Myocyte (in vitro differentiated cells): ENCODE data around the gene LENG9. TPM values are rescaled to one million over a fixed set of nuclear protein-coding genes. Genes with fewer than 3 reads are reported as not detected.
"Not testable (repeated sequence)": the region's sequence is repeated elsewhere in the genome, so short reads cannot be mapped to it uniquely, and the experiment has no call there.

Source experiments
- DNase-seq: peaks from one replicate; pipeline ENCODE4 v3.0.0-alpha.2; 2012; ENCODE audit warnings: low read depth
- total RNA-seq: library from RNA; depleted of rRNA; stranded (reverse); fragments of >200 nt; gene quantifications from 2 replicates; pipeline ENCODE4 v1.2.3, GENCODE V29; 2014

Gene LENG9
- total RNA-seq, 1 donor from 2014 or later: 5.2 TPM

GRCh38 chr19:54478677-54479266 lies 15.2 kb upstream of the LENG9 start:
- peak; percentile 64 for DNase-seq

- no peak for DNase-seq
Measured at GRCh38 chr19:54477650-54478049, 14.1 kb upstream of the LENG9 start.

DNA sequence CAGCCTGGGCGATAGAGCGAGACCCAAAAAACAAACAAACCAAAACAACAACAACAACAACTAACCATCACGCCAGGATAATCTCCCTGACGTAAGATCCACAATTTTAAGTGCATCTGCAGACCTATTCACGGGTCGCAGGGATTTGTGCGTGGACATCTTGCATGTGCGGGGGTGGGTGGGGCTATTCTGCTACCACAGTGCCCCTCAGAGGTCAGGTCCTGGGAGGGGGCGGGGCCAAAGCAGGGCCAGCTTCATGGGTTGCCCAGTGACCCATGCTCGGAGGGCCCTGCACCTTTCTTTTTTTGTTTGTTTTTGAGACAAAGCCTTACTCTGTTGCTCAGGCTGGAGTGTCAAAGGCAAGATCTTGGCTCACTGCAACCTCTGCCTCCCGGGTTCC lies 12.1 kb upstream of the LENG9 start:
- DNase-seq: no peak

- DNase-seq: no peak
Measured at GRCh38 chr19:54473892-54474372, 10.4 kb upstream of the LENG9 start.

DNA sequence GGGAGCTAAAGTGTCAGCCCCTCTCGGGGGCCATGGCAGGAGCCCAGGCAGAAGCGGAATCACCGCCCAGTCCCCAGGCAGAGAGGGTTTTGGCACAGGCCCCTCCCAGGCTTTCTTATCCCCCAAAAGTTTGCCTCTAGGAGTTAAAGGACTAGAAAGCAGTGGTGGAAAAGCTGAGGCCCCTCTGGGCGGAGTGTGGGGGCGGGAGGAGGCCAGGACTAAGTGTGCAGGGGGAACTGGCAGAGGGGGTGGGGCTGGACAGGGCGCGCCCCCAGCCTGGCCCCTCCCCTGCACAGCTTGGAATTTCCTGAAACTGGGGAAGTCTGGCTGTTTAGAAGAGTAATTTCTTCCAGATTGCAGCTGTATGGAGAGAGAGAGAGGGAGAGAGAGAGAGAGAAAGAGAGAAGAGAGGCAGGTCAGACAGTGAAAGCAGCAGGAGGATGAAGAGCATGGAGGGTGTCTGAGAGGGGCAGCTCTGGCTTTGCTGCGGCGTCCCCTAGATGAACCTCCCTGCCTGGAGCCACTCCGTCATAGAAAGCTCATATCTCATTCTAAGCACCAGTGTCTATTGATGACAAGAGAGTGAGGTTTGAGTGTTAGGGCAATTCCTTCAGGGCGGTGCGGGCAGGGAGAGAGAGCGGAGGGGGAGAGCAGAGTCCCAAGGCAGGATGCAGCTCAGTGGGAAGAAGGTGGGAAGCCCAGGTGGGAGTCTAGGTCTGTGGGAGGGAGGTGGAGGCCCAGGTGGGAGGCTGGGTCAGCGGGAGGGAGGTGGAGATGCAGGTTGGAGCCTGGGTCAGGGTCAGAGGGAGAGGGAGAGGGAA lies 9.7 kb upstream of the LENG9 start, which contains the start of gene CDC42EP5:
Gene CDC42EP5, minus strand, starts transcription at position 226 of the 821 bp plus-strand sequence. CDS start 7,749 bp downstream, outside the sequence.
- peak; percentile 61 for DNase-seq

DNA sequence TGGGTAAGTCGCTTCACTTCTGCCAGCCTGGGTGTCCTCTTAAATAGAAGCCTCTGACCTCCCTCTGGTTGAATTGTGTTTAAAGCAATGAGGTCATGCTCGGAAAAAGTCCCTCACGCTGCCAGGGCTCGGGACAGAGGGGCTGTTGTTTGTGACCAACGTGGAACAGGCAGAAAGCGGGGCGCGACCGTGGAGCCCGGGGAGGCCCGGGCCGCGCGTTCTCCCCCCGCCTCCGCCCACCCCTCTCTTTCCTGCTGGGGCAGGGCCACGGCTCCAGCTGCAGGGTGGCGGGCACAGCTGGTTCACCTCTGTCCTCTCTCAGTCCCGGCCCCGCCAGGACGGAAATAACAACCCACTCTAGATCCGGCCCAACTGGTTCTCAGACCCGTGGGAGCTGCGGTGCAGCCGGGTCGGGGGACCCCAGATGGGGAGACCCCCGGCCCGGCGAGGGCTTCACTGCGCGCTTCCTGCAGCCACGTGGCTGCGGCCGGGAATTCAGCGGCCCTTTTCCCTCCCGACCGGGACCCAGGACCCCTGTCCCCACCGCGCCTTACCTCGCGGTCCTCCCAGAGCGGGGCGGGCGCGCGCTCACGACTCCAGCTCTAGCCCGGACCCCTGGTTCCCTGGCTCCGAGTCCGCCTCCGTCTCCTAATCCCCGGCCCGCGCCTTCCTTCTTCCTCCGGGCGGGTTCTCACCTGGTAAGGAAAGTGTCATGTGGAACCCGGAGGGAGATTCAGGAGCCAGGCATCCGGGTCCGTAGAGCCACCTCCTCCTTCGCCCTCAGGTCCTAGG lies 7.6 kb upstream of the LENG9 start:
- peak; percentile 22 for DNase-seq

GRCh38 chr19:54470276-54470887 lies 6.8 kb upstream of the LENG9 start:
- DNase-seq: no peak

GRCh38 chr19:54469496-54469934 lies 5.9 kb upstream of the LENG9 start:
- no peak for DNase-seq

- DNase-seq: not testable (repeated sequence)
Measured at GRCh38 chr19:54466110-54466480, 2.5 kb upstream of the LENG9 start.

GRCh38 chr19:54465426-54466109 lies 2.0 kb upstream of the LENG9 start:
- no peak for DNase-seq

DNA sequence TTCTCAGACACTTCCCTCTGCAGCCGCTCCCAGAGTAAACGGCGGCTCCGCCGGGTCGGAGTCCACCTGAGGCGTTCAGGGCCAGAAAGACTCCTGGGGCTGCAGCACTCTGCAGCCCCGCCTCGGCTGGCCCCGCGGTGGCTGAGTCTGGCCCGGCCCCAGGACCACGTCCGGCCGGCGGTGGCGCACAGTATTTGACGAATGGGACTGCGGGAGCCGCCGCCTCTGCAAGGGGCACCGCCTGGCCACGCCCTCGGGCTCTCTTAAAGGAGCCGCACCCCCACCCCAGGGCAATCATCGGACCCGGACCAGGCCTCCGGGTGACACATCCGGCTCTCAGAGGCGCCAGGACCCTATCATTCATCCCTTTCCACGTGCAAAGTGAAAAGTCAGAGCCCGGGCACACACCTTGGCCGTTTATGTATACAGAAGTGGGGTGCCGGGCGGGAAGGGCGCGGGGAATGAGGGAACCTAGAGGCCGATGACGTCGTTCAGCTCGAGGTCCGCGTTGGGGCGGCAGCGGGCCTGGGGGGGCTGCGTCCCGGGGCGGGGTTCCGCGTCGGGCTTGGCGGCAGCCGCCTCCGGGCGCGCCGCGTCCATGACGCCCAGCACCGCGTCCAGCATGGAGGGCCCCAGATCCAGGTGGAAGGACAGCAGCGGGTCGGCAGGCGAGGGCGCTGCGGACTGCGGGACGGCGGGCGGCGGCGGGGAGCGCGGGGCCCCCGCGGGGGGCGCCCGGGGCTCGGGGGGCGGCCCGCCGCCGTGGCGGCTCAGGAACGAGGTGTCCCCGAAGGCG lies 1.2 kb upstream of the LENG9 start:
- peak; percentile 88 for DNase-seq

GRCh38 chr19:54464044-54464629 lies 559 bp upstream of the LENG9 start:
- peak; percentile 72 for DNase-seq

DNA sequence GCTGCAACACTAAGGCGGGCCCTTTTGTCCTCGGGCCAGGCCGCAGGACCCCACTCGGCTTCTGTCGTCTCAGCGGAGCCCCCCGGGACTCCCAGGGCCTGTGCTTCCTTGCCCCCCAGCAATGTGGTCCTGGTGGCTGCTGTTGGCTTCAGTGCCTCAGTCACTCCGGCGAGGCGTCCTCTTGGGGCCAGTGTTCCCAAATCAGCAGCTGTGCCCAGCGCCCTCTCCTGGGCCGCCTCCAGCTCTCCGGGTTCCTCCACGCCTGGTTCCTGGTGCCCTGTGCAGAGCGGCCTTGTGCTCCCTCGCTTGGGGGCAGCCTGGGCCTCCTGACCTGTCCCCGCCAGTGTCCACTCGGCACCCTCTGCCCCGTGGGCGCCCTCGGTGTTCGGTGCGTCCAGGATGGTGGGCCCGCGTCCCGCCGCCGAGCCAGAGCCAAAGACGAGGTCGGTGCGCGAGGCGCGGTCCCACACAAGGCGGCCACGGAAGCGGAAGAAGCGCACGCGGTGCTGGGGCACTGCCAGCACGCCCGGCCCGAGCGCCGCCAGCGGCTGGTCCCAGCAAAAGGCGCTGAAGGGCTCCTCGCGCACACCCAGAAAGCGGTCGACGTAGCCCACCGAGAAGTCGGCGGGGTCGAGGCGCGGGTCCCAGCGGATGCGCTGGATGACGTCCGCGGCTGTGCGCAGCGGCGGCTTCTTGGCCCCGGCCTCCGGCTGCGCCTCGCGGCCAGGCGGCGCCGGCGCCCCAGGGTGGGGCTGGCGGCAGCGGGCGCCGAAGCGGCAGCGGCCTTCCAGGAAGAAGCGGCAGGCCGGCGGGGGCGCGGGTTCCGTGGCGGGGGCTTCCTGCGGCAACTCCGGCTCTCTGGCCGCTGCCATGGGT lies 685 bp downstream of the LENG9 start:
- DNase-seq: peak; percentile 71

DNA sequence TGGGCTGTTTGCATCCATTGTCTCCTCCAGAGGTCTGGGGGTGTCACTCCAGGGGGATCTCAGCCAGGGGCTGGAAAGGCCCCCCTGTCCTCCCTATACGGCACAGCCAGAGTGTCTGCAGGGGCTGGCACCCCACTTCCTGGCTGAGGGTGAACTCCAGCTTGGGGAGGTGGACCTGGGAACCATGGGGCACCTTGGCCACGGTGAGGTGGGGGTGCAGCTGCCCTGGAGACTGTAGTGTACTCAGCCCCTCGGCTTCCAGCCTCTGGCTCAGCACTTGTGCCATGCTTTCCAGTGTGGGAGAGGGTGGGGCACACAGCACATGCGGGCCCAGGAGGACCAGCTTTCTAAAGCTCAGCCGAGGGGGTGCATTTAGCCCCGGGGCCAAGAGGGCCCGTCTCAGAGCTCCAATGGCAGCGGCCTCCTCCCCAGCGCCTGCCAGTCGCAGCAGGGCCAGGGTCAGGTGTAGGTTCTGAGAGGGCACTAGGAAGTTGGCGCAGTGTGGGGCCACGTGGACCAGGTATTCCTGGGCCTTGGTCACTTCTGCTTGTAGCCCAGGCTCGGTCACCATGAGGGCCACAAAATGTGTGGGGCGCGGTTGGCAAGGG lies 1.4 kb downstream of the LENG9 start:
- no peak for DNase-seq

- DNase-seq: no peak
Measured at GRCh38 chr19:54461613-54462012, 2.0 kb downstream of the LENG9 start.

DNA sequence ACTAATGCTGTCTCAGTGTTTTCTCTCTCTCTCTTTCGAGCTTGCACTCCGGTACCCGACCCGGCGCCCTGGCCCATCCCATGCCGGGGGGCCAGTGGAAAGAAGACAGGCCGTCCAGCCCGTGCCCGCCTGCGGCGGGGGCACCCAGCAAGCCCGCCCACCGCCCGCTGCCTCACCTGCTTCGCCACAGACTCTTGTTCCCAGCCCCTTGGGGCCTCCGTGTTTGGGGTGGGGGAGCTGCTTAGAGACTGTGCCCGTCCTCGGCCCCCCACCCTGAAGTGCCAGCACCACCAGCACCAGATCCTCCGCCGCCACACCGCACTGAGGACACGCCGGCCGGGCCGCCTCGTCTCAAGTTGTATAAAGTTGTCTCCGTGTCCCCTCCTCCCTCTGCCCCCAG lies 2.4 kb downstream of the LENG9 start:
- DNase-seq: no peak

GRCh38 chr19:54460230-54461005 lies 3.2 kb downstream of the LENG9 start:
- DNase-seq: no peak
